Testis (tissue), 3 donors: ENCODE data around the gene LCE1E. TPM values are rescaled to one million over a fixed set of nuclear protein-coding genes. Genes with fewer than 3 reads are reported as not detected.

Source experiments
- DNase-seq: peaks from one replicate; pipeline ENCODE4 v3.0.0-alpha.2; 2019
- H3K27ac ChIP-seq, 2 donors: fragments of 200-600 bp; sonication (generic); one replicate each; pipeline ENCODE4 v1.5.1; 2019
- H3K27me3 ChIP-seq: fragments of 200-600 bp; sonication (generic); one replicate; pipeline ENCODE4 v1.5.1; 2019
- H3K36me3 ChIP-seq: fragments of 200-600 bp; sonication (generic); one replicate; pipeline ENCODE4 v1.5.1; 2017; ENCODE audit warnings: low read depth; ENCODE audit errors: missing control alignments
- H3K4me1 ChIP-seq: fragments of 200-600 bp; sonication (generic); one replicate; pipeline ENCODE4 v1.5.1; 2019
- H3K4me3 ChIP-seq, 2 donors: fragments of 200-600 bp; sonication (generic); one replicate each; pipeline ENCODE4 v1.5.1; 2017 to 2019
- H3K9me3 ChIP-seq: fragments of 200-600 bp; sonication (generic); one replicate; pipeline ENCODE4 v1.5.1; 2017
- POLR2A ChIP-seq: fragments of 450-650 bp; IDR thresholded peaks from one replicate; pipeline ENCODE4 v1.6.1; 2017; ENCODE audit warnings: antibody characterized with exemption, mild to moderate bottlenecking, moderate library complexity
- WGBS, 2 donors: methylation state at CpG; one replicate each; pipeline ENCODE4 v1.1.5; 2018; 5-methylcytosine and 5-hydroxymethylcytosine counted together
- intact Hi-C: fragments of 100-400 bp; cut with DNase I; formaldehyde crosslinking; loops from one replicate; pipeline ENCODE4 v1.15.1; 2023; ENCODE audit warnings: low total_unique reads
- polyA plus RNA-seq: library from polyadenylated mRNA; stranded (reverse); fragments of 350-450 nt; fragmentation: Illumina TruSeq; extraction: RNeasy Lipid Tissue Mini Kit (QIAGEN cat#74804); gene quantifications from one replicate; pipeline ENCODE4 v1.2.3, GENCODE V29; 2014; ENCODE audit warnings: low read depth, low replicate concordance; ENCODE audit not compliant: insufficient read depth
- total RNA-seq, 2 donors: library from RNA; depleted of rRNA; stranded (reverse); fragments of >200 nt; gene quantifications; one replicate each; pipeline ENCODE4 v1.2.3, GENCODE V29; 2016
- TF ChIP-seq, protein P1 (sequence below), 3 experiments: fragments of 450-650 bp in 2 of 3; fragments of 200-600 bp in 1 of 3; sonication (generic) in 1 of 3; IDR thresholded peaks; one replicate each; pipeline ENCODE4 v1.5.1; 2016 to 2019; ENCODE audit warnings: antibody characterized with exemption in 3 of 3, mild to moderate bottlenecking in 2 of 3, moderate library complexity in 1 of 3

Gene LCE1E
- total and polyA plus RNA-seq, 3 donors from 2014 or later, result not detected

DNA sequence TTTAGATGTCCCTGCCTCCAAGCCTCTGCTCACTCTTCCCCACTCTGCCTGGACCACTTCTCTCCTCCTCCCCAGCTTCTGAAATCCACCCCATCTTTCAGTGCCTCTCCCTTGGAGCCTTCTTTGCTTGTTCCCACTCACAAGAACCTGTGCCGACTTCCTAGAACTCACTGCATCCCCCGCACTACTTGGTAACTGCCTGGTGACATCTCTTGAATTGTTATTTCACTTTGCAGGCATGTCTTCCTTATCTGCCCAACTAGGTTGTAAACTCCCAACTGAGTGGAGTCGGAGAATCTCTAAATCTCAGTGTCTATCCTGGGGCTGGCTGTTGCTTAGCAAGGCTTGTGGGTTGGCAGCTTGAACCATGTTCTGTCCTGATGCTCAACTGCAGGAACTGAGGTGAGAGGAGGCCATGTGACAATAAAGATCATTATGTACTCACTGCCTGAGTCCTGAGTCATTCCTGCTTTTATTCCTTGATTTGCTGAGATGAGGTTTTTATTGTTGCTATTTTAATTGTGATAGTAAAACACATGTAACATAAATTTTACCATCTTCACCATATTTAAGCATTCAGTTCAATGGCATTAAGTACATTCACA, 24.3 kb upstream of the LCE1E start:
- 71 to 77% methylated on average over 3 of the region's 3 CpGs for WGBS, 2 donors
- no peak overlapping the region for H3K4me3 ChIP-seq
- no peak for DNase-seq
- H3K36me3 ChIP-seq, result no peaks in the 10 kb centered on the region
- H3K27ac ChIP-seq, result no peak overlapping the region
- TF ChIP-seq POLR2A, result no peak
- TF ChIP-seq, protein P1, sequence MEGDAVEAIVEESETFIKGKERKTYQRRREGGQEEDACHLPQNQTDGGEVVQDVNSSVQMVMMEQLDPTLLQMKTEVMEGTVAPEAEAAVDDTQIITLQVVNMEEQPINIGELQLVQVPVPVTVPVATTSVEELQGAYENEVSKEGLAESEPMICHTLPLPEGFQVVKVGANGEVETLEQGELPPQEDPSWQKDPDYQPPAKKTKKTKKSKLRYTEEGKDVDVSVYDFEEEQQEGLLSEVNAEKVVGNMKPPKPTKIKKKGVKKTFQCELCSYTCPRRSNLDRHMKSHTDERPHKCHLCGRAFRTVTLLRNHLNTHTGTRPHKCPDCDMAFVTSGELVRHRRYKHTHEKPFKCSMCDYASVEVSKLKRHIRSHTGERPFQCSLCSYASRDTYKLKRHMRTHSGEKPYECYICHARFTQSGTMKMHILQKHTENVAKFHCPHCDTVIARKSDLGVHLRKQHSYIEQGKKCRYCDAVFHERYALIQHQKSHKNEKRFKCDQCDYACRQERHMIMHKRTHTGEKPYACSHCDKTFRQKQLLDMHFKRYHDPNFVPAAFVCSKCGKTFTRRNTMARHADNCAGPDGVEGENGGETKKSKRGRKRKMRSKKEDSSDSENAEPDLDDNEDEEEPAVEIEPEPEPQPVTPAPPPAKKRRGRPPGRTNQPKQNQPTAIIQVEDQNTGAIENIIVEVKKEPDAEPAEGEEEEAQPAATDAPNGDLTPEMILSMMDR (IDR thresholded peaks at IDR 0.05), result no peak
- no peaks in the 10 kb centered on the region for H3K4me1 ChIP-seq
- intact Hi-C loops, result no loop called here
- H3K27me3 ChIP-seq, result no peaks in the 10 kb centered on the region
- H3K9me3 ChIP-seq, result no peaks in the 10 kb centered on the region

DNA sequence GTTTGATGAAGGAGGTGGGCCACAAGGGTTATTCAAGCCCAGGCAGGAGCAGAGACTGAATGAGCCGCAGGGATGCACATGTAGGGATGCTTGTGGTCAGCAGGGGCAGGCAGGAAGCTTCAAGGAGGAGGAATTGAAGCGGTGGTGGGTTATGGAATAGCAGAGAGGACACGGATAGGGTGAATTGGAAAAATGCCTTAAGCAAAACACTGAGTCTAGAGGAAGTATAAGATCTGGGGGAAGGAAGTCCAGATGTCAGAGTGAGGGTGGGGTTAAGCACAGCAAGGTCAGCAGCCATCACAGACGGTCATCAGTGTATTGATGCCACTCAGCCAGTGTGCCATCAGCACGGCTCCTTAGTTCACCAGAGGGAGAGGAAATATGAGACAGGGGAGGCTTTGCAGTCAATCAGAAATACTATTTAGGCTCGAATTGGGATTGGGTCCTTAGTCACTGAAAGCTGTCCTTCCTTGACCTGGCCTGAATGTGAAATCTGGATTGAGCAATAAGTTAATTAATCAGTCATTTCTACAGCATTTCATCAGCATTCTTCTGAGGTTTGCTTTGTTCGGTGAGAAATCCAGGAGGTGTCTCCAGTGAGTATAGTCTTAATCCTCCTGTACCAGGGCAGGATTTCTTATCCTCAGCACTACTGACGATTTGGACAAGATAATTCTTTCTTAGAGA, 17.1 kb upstream of the LCE1E start:
- intact Hi-C loops, result no loop called here
- WGBS, 2 donors, result 67 to 71% methylated on average over 8 of the region's 8 CpGs
- no peak for DNase-seq
- Histone ChIP-seq H3K36me3 (no peaks in the 10 kb centered on the region), H3K27ac (no peak overlapping the region), H3K9me3 (no peaks in the 10 kb centered on the region), H3K4me1 (no peaks in the 10 kb centered on the region), H3K4me3 (no peak overlapping the region), H3K27me3 (no peaks in the 10 kb centered on the region)
- no peak for TF ChIP-seq POLR2A
- TF ChIP-seq, protein P1 (IDR thresholded peaks at IDR 0.05), result no peak

DNA sequence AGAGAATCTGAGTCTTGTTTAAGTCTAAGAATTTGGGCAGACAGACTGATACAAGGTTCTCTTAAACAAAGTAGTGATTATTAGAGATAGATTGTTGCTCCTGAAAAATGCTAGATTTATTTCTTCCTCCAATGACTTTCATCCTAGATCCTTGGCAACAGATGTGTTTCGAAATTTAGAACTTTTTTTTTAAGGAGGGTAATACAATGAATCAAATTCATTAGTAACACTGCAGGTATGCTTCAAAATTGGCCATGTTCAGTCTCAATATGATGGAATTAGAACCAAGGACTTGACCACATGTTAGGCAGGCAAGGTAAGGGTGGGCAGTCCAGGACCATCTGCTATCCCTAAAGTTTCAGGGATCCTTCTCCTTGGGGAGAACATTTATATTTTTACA, 15.6 kb upstream of the LCE1E start:
- Histone ChIP-seq H3K36me3 (no peaks in the 10 kb centered on the region), H3K27ac (no peak overlapping the region), H3K9me3 (no peaks in the 10 kb centered on the region), H3K4me3 (no peak overlapping the region), H3K4me1 (no peaks in the 10 kb centered on the region), H3K27me3 (no peaks in the 10 kb centered on the region)
- intact Hi-C loops, result no loop called here
- 76 to 78% methylated on average over 1 of the region's 1 CpG for WGBS, 2 donors
- TF ChIP-seq POLR2A, result no peak
- TF ChIP-seq, protein P1 (IDR thresholded peaks at IDR 0.05), result no peak
- DNase-seq, result no peak

DNA sequence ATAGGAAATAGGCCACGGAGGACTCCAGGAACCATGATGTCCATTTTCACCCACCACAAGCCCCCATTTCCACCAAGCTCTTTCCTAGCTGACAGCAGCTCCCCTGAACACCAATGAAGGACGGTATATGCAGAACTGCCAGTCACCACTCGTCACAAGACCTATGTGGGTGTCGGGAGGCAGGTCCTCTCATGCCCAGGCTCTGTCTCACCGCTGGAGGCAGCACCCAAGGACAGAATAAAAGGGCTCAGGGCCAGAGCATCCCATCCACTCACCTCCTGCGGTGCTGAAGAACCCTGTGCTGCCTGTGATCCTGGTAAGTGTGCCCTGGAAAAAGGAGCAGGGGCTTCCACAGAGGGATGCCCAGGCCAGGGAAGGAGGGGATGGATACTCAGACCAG, 11.2 kb upstream of the LCE1E start, which contains the start of gene LCE1F:
LCE1F (plus strand) TSS at position 266 of the 400 bp plus-strand sequence. CDS start 1,232 bp downstream, outside the sequence.
- DNase-seq, result no peak
- intact Hi-C loops, result no loop called here
- Histone ChIP-seq H3K36me3 (no peaks in the 10 kb centered on the region), H3K4me3 (no peak within 1 kb of the TSS), H3K27ac (no peak within 1 kb of the TSS), H3K9me3 (no peaks in the 10 kb centered on the region), H3K4me1 (no peaks in the 10 kb centered on the region), H3K27me3 (no peaks in the 10 kb centered on the region)
- 74 to 82% methylated on average over 5 to 6 of the region's 6 CpGs for WGBS, 2 donors
- TF ChIP-seq, protein P1 (IDR thresholded peaks at IDR 0.05), result no peak
- no peak for TF ChIP-seq POLR2A
